KMS-11 (cell line): ENCODE measurements around the gene RXFP2.

Source experiments
- H2AFZ ChIP-seq: fragments of 200-600 bp; sonication (generic); 2 replicates; pipeline ENCODE4 v1.6.1; 2016; ENCODE audit warnings: antibody characterized with exemption, mixed run types, low read depth
- H3K27ac ChIP-seq: fragments of 200-600 bp; sonication (generic); 2 replicates; pipeline ENCODE4 v1.6.1; 2016; ENCODE audit warnings: mild to moderate bottlenecking, mixed run types
- H3K27me3 ChIP-seq: fragments of 200-600 bp; sonication (generic); 2 replicates; pipeline ENCODE4 v1.6.1; 2017; ENCODE audit warnings: mild to moderate bottlenecking, low read depth, mixed run types, moderate library complexity; ENCODE audit not compliant: insufficient read depth
- H3K36me3 ChIP-seq: fragments of 200-600 bp; sonication (generic); 2 replicates; pipeline ENCODE4 v1.6.1; 2017; ENCODE audit warnings: mild to moderate bottlenecking, mixed run types; ENCODE audit not compliant: insufficient read depth
- H3K4me1 ChIP-seq: fragments of 200-600 bp; sonication (generic); 2 replicates; pipeline ENCODE4 v1.6.1; 2016; ENCODE audit warnings: mild to moderate bottlenecking, low read depth, mixed run types; ENCODE audit not compliant: poor library complexity, severe bottlenecking
- H3K4me2 ChIP-seq: fragments of 200-600 bp; sonication (generic); 2 replicates; pipeline ENCODE4 v1.7.0; 2016; ENCODE audit warnings: mild to moderate bottlenecking, mixed run types
- H3K4me3 ChIP-seq: fragments of 200-600 bp; sonication (generic); IDR thresholded peaks from 2 replicates; pipeline ENCODE4 v1.6.1; 2017; ENCODE audit warnings: low read depth, low read length, mixed read lengths; ENCODE audit not compliant: insufficient read depth
- H3K79me2 ChIP-seq: fragments of 200-600 bp; sonication (generic); 2 replicates; pipeline ENCODE4 v1.6.1; 2016; ENCODE audit warnings: low read depth, mixed run types; ENCODE audit not compliant: insufficient read depth
- H3K9ac ChIP-seq: fragments of 200-600 bp; sonication (generic); 2 replicates; pipeline ENCODE4 v1.6.1; 2016; ENCODE audit warnings: mild to moderate bottlenecking, mixed run types
- H4K20me1 ChIP-seq: fragments of 200-600 bp; sonication (generic); 2 replicates; pipeline ENCODE4 v1.6.1; 2016; ENCODE audit warnings: mild to moderate bottlenecking, mixed run types; ENCODE audit not compliant: insufficient read depth
- CTCF ChIP-seq: fragments of 200-600 bp; sonication (generic); conservative IDR thresholded peaks from 2 replicates; pipeline ENCODE4 v1.6.1; 2017; ENCODE audit warnings: low read depth, mild to moderate bottlenecking, antibody characterized with exemption, low read length, moderate library complexity, mixed read lengths

The RXFP2 gene

DNA sequence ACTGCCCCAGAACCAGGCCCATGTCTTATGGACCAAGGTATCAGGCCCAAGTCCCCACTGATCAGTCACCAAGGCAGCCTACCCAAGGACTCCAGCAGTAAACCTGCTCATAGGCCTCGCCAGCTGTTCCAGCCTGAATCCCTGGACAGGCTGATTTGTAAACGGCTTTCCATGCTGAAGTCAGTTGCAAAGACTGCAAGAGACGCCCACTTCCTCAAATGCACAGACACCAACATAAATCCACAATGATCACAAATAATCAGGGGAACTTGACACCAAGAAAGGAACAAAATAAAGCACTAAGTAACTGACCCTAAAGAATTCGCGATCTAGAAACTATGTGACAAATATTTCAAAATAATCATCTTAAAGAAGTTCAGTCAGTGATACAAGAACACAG, 75.2 kb downstream of the RXFP2 start:
- Histone ChIP-seq H3K27me3 (no peaks in the 10 kb centered on the region), H3K36me3 (no peaks in the 10 kb centered on the region), H4K20me1 (no peaks in the 10 kb centered on the region), H3K4me2 (no peak overlapping the region), H3K4me3 (no peak overlapping the region), H2AFZ (no peak overlapping the region), H3K4me1 (no peaks in the 10 kb centered on the region), H3K9ac (no peak overlapping the region), H3K79me2 (no peaks in the 10 kb centered on the region), H3K27ac (no peak overlapping the region)
- no peak for TF ChIP-seq CTCF

DNA sequence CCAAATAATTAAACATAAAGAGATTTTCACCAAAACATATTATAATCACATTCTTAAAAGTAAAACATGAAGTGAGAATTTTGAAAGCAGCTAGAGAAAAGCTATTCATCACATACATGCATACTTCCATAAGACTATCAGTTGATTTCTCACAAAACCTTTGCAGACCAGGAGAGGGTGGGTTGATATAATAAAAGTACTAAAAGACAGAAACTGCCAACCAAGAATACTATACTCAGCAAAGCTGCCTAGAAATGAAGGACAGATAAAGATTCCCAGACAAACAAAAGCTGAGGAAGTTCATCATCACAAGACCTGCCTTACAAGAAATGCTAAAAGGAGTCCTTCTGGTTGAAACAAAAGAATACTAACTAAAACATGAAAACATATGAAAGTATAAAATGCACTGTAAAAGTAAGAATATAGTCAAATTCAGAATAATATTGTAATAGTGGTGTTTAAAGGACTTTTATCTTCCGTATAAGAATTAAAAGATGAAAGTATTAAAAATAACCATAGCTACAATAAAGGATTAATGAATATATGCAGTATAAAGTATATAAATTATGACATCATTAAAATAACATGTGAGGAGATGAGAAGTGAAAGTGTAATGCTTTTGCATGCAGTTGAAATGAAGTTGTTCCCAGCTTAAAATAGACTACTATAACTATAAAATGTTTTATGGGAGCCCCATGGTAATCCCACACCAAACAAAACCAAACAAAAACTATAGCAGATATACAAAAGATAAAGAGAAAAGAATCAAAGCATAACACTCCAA, 76.2 kb downstream of the RXFP2 start:
- Histone ChIP-seq H3K79me2 (no peaks in the 10 kb centered on the region), H3K4me1 (no peaks in the 10 kb centered on the region), H3K36me3 (no peaks in the 10 kb centered on the region), H4K20me1 (no peaks in the 10 kb centered on the region), H3K27me3 (no peaks in the 10 kb centered on the region), H3K27ac (no peak overlapping the region), H2AFZ (no peak overlapping the region), H3K4me2 (no peak overlapping the region), H3K9ac (no peak overlapping the region), H3K4me3 (no peak overlapping the region)
- no peak for TF ChIP-seq CTCF

DNA sequence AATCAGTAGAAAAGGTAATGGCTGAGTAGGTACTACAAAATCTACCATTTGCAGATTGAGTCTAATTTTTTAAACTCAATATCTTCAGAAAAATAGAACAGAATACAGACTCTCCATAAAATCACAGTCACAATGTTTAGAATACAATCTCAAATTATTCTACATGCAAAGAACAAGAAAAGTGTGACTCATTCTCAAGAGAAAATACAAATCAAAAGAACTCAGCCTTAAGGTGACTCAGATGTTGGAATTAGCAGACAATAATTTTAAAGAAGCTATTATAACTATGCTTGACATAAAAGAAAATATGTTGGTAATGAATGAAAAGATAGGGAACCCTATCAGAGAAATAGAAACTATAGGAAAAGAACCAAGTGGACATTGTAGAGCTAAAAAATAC, 78.9 kb downstream of the RXFP2 start:
- Histone ChIP-seq H3K4me3 (no peak overlapping the region), H4K20me1 (no peaks in the 10 kb centered on the region), H3K27me3 (no peaks in the 10 kb centered on the region), H3K4me1 (no peaks in the 10 kb centered on the region), H3K27ac (no peak overlapping the region), H3K79me2 (no peaks in the 10 kb centered on the region), H3K4me2 (no peak overlapping the region), H3K36me3 (no peaks in the 10 kb centered on the region), H3K9ac (no peak overlapping the region), H2AFZ (no peak overlapping the region)
- TF ChIP-seq CTCF, result no peak

DNA sequence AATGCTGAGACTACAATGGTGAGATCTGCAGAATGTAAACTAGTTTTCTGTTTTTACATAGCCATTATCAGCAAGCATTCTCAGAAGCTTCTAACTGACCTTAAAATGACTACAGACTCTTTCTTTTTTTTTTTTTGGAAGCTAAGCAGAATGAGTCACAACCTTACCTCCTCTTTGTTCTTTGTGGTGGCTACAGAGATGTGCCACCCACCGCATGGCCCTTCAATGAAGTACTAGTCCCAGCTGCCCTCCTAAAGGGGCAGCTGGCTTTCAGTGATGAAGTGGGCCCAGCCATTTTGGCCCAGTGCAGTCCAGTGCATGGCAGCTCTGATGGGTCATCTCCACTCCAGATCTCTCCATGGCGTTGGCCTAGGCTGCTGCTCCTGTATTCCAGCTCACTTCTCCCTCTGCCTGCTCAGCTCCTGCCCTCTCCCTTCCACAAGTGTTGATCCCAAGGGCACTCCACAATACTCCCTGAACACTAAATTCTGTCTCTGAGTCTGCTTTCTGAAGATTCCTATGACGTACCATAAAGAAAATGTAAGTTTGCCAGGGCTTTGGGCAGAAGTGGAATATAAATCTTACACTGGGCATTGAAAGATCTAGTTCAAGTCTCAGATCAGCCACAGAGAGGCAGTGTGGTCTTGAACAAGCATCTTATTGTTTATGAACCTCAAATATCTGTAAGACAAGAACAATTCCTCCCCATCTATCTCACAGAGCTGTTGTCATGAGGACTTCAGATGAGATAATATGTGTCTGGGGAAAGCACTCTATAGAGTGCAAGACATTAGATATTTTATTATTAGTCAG, 85.6 kb downstream of the RXFP2 start:
- H3K9ac ChIP-seq, result no peak overlapping the region
- H4K20me1 ChIP-seq, result no peaks in the 10 kb centered on the region
- H3K27ac ChIP-seq, result no peak overlapping the region
- no peaks in the 10 kb centered on the region for H3K79me2 ChIP-seq
- H3K4me1 ChIP-seq, result no peaks in the 10 kb centered on the region
- H3K4me2 ChIP-seq, result no peak overlapping the region
- H3K4me3 ChIP-seq, result no peak overlapping the region
- no peaks in the 10 kb centered on the region for H3K27me3 ChIP-seq
- no peaks in the 10 kb centered on the region for H3K36me3 ChIP-seq
- H2AFZ ChIP-seq, result no peak overlapping the region
- TF ChIP-seq CTCF, result no peak
